Measurements from ENCODE around the gene CPD. TPM values are rescaled to one million over a fixed set of nuclear protein-coding genes. Genes with fewer than 3 reads are reported as not detected.
A peak's percentile ranks its signal among the peaks of the same experiment; 100 is the strongest.
"Not testable (repeated sequence)": the region's sequence is repeated elsewhere in the genome, so short reads cannot be mapped to it uniquely, and the experiment has no call there.

The CPD gene
- total RNA-seq, 6 donors from 2014 or later, result 49.4 to 132 (median 104) TPM

DNA sequence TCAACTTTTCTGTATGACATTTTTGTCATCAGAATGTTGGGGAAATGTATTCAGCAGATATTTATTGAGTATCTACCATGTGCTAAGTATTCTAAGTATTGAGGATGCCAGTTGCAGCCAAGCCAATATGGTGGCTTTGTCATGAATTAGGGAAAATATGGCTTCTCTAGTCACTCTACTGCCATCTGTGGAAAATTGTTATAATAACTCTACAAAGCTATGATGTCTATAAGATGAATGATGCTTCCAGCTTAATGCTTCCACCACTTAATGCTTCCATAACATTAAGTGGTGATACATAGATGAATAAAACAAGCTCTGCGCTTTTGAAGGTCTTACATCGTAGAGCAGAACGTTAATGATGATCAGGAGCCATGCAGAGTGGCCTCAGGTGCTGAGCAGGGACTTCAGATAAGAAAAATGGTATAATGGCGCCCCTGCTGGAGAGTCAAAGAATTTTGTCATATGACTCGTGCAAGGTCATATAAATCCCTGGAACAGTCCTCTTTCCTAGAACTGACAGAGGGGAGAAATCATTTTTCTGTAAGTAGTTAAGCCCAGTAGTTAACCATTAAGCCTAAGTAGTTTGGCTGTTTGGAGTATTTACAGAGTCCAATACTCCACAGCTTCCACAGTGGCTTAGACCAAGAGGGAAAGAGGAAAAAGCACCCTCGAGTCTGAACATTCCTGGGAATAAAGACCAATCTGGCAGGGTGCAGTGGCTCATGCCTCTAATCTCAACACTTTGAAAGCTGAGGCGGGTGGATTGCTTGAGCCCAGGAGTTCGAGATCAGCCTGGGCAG is 42.2 kb upstream of the CPD start:
- Histone ChIP-seq H3K27me3 (no peaks in the 10 kb centered on the region), H3K9me3 (no peaks in the 10 kb centered on the region), H3K36me3 (no peaks in the 10 kb centered on the region), H3K4me1 (peaks cover 13 to 23% (median 17%) of the 10 kb centered on the region in 4 donors), H3K27ac (peak overlapping the region in 1 of 4 donors; percentile 5), H3K4me3 (no peak overlapping the region)
- peak in 1 of 2 donors; percentile 44 for DNase-seq
- no peak for TF ChIP-seq EP300 (IDR thresholded peaks at IDR 0.05)
- TF ChIP-seq, protein P1, sequence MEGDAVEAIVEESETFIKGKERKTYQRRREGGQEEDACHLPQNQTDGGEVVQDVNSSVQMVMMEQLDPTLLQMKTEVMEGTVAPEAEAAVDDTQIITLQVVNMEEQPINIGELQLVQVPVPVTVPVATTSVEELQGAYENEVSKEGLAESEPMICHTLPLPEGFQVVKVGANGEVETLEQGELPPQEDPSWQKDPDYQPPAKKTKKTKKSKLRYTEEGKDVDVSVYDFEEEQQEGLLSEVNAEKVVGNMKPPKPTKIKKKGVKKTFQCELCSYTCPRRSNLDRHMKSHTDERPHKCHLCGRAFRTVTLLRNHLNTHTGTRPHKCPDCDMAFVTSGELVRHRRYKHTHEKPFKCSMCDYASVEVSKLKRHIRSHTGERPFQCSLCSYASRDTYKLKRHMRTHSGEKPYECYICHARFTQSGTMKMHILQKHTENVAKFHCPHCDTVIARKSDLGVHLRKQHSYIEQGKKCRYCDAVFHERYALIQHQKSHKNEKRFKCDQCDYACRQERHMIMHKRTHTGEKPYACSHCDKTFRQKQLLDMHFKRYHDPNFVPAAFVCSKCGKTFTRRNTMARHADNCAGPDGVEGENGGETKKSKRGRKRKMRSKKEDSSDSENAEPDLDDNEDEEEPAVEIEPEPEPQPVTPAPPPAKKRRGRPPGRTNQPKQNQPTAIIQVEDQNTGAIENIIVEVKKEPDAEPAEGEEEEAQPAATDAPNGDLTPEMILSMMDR (IDR thresholded peaks at IDR 0.05), result peak; percentile 49 to 77 (median 67)
- 50% methylated on average over 8 of the region's 8 CpGs for WGBS, 2 donors
- peak; percentile 75 to 76 for ATAC-seq (ENCODE audit: low FRiP score in 2 of 2)

DNA sequence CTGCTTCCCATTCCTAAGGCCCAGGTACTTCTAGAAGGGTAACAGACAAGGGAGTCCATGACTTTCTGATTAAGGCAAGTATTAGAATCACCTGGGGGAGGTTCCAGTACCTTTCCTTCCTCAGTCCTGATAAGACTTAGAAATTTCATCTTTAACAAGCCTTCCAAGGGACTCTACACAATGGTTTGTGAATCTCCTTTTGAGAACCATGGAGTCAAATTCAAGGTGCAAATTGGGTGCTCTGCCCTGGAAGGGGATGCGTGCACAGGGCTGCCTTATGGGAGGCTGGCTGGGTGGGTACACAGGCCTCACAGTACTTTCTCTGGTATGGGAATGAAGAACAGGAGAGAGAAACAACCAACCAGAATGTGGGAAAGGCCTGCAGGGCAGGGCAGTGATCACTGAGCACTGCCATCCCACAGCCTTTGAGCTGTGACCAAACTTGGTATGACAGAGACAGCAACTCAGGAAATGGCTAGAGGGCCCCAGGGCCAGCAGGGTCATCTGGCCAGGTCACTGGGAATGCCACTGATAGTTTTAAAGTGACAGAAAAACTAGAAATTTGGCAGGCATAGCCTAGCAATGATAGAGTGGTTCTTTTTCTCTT is 41.2 kb upstream of the CPD start:
- Histone ChIP-seq H3K4me1 (peaks cover 13 to 29% (median 19%) of the 10 kb centered on the region in 4 donors), H3K4me3 (no peak overlapping the region), H3K9me3 (no peaks in the 10 kb centered on the region), H3K36me3 (no peaks in the 10 kb centered on the region), H3K27me3 (no peaks in the 10 kb centered on the region), H3K27ac (no peak overlapping the region)
- DNase-seq (no peak), ATAC-seq (ENCODE audit: low FRiP score in 2 of 2) (no peak)
- TF ChIP-seq POLR2A (IDR thresholded peaks at IDR 0.05), result no peak
- WGBS, 2 donors, result 87 to 100% methylated on average over 1 of the region's 1 CpG

DNA sequence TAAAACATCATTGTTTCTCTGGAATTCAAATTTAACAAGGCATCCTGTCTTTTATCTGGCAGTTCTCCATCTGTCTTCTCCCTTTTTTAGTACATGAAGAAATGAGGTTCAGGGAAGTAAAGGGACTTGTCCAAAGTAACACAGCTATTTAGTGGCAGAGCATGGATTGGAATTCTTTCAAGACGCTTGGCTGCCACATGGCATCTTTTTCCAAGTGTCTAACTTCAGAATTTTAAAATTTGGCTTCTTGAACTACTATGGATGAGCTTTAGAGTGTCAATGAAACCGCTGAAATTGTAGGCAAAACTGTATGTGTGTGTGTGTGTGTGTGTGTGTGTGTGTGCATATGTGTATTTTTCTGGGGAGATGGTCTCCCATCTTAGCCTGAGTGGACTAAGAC is 39.6 kb upstream of the CPD start:
- no peak for TF ChIP-seq POLR2A (IDR thresholded peaks at IDR 0.05)
- no peak for TF ChIP-seq POLR2AphosphoS5 (IDR thresholded peaks at IDR 0.05)
- no peak for TF ChIP-seq EP300 (IDR thresholded peaks at IDR 0.05)
- TF ChIP-seq, protein P1 (IDR thresholded peaks at IDR 0.05), result no peak
- Histone ChIP-seq H3K4me1 (peaks cover 18 to 36% (median 23%) of the 10 kb centered on the region in 4 donors), H3K36me3 (no peaks in the 10 kb centered on the region), H3K4me3 (no peak overlapping the region), H3K9me3 (no peaks in the 10 kb centered on the region), H3K27me3 (no peaks in the 10 kb centered on the region), H3K27ac (peak overlapping the region in 1 of 4 donors; percentile 86)
- DNase-seq (no peak), ATAC-seq (ENCODE audit: low FRiP score in 2 of 2) (no peak)
- 85 to 90% methylated on average over 2 of the region's 2 CpGs for WGBS, 2 donors

DNA sequence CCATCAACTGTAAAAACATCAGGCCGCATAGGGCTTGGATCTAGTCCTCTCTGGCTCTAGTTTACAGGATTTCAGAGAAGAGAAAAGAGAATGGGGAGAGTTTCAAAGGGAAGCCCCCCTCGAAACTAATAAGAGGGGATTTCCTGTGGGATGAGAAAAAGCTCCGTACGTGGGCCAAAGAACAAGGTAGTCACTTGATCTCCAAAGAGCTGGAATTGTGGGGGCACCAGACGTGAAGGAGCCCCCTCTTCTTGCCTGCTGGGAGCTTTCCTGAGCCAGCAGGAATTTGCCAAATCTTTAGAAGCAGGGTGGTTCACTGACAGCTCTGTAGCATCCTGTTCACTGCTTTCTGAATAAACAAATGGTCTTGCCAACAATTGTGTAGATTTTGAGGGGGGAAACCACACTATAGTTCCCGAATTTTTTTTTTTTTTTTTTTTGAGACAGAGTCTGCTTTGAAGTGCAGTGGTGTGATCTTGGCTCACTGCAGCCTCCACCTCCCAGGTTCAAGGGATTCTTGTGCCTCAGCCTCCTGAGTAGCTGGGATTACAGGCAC is 37.8 kb upstream of the CPD start:
- Histone ChIP-seq H3K4me3 (no peak overlapping the region), H3K27ac (peak overlapping the region; percentile 60 to 86 (median 74)), H3K4me1 (peaks cover 34 to 53% (median 40%) of the 10 kb centered on the region in 4 donors), H3K36me3 (no peaks in the 10 kb centered on the region), H3K9me3 (no peaks in the 10 kb centered on the region), H3K27me3 (no peaks in the 10 kb centered on the region)
- no peak for ATAC-seq (ENCODE audit: low FRiP score in 2 of 2)
- DNase-seq, result no peak
- TF ChIP-seq, protein P1 (IDR thresholded peaks at IDR 0.05), result no peak
- TF ChIP-seq EP300 (IDR thresholded peaks at IDR 0.05) (no peak), POLR2A (IDR thresholded peaks at IDR 0.05) (no peak), POLR2AphosphoS5 (IDR thresholded peaks at IDR 0.05) (no peak)
- WGBS, 2 donors, result 28 to 35% methylated on average over 6 of the region's 6 CpGs

DNA sequence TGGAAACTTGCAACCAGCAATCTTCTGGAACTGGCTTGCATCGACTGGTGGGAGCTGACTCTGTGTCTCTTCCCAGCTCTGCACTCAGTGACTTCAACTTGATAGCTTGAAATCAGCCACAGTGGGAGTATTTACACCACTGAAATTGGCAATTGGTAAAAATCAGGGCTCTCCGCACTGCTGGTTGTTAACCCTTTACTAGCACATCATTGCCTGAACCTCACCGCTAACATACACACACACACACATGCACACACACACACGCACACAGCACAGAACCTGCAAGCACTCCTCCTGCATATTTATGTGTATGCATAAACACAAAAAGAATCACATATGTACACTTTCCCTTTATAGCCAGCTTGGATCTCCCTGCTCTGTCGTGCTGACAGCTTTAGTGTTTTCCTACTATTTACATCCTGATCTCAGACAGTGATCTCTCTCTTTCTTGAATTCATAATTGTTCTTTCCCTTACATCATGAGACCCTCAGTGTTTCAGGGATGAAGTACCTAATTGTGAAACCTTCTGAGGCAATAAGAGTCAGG is 37.0 kb upstream of the CPD start:
- no peak for DNase-seq
- Histone ChIP-seq H3K9me3 (no peaks in the 10 kb centered on the region), H3K27ac (peak overlapping the region in 2 of 4 donors; percentile 70 to 86), H3K4me1 (peaks cover 34 to 55% (median 43%) of the 10 kb centered on the region in 4 donors), H3K4me3 (no peak overlapping the region), H3K36me3 (no peaks in the 10 kb centered on the region), H3K27me3 (no peaks in the 10 kb centered on the region)
- no peak for ATAC-seq (ENCODE audit: low FRiP score in 2 of 2)
- 81% methylated on average over 5 of the region's 5 CpGs for WGBS, 2 donors
- TF ChIP-seq EP300 (IDR thresholded peaks at IDR 0.05) (no peak), POLR2AphosphoS5 (IDR thresholded peaks at IDR 0.05) (no peak), POLR2A (IDR thresholded peaks at IDR 0.05) (no peak)
- TF ChIP-seq, protein P1 (IDR thresholded peaks at IDR 0.05), result no peak

DNA sequence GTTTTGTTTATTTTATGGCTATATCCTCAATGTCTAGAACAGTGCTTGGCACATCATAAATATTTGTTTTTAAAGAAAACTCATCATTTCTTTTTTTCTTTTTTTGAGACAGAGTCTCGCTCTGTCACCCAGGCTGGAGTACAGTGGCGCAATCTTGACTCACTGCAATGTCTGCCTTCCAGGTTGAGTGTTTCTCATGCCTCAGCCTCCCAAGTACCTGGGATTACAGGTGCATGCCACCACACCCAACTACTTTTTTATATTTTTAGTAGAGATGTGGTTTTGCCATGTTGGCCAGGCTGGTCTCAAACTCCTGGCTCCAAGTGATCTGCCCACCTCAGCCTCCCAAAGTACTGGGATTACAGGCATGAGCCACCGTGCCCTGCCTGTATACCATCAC is 35.5 kb upstream of the CPD start:
- DNase-seq; H3K36me3 ChIP-seq; H3K4me3 ChIP-seq; ATAC-seq (ENCODE audit: low FRiP score in 2 of 2); H3K27me3 ChIP-seq; H3K9me3 ChIP-seq: not testable (repeated sequence)
- Histone ChIP-seq H3K27ac (peak overlapping the region in 2 of 4 donors; percentile 70 to 87), H3K4me1 (peaks cover 34 to 54% (median 43%) of the 10 kb centered on the region in 4 donors)
- 91 to 94% methylated on average over 3 of the region's 3 CpGs for WGBS, 2 donors
